ENCODE measurements around the gene ARL10.
A peak's percentile ranks its signal among the peaks of the same experiment; 100 is the strongest.

ARL10 gene

GRCh38 chr5:176389135-176390123 lies 24.1 kb downstream of the ARL10 start:
- peaks cover 28% of the 10 kb centered on the region for H3K36me3 Mint-ChIP-seq (ENCODE audit: low read depth)
- H3K27ac Mint-ChIP-seq = peak overlapping the region; percentile 100
- H3K27me3 Mint-ChIP-seq (ENCODE audit: low read depth) = no peaks in the 10 kb centered on the region
- H3K9me3 Mint-ChIP-seq = no peaks in the 10 kb centered on the region
- peaks cover 22% of the 10 kb centered on the region for H3K4me1 Mint-ChIP-seq (ENCODE audit: low read depth)
- H3K4me3 Mint-ChIP-seq = peak overlapping the region; percentile 98

- H3K36me3 Mint-ChIP-seq (ENCODE audit: low read depth) = peaks cover 19% of the 10 kb centered on the region
- H3K4me3 Mint-ChIP-seq = no peak overlapping the region
Measured at GRCh38 chr5:176391479-176391878, 26.2 kb downstream of the ARL10 start.

GRCh38 chr5:176391999-176392398 lies 26.7 kb downstream of the ARL10 start:
- Mint-ChIP-seq H3K27me3 (ENCODE audit: low read depth) (no peaks in the 10 kb centered on the region), H3K4me1 (ENCODE audit: low read depth) (peaks cover 10% of the 10 kb centered on the region), H3K36me3 (ENCODE audit: low read depth) (peaks cover 20% of the 10 kb centered on the region), H3K9me3 (no peaks in the 10 kb centered on the region), H3K4me3 (no peak overlapping the region), H3K27ac (no peak overlapping the region)

More at GRCh38 chr5:176391479-176391878, 26.2 kb downstream of the ARL10 start:
- H3K4me1 Mint-ChIP-seq (ENCODE audit: low read depth) = peaks cover 15% of the 10 kb centered on the region
- no peak overlapping the region for H3K27ac Mint-ChIP-seq
- H3K27me3 Mint-ChIP-seq (ENCODE audit: low read depth) = no peaks in the 10 kb centered on the region
- H3K9me3 Mint-ChIP-seq = no peaks in the 10 kb centered on the region

GRCh38 chr5:176392526-176392925 lies 27.2 kb downstream of the ARL10 start:
- H3K27ac Mint-ChIP-seq = no peak overlapping the region

GRCh38 chr5:176394096-176394495 lies 28.8 kb downstream of the ARL10 start:
- no peaks in the 10 kb centered on the region for H3K9me3 Mint-ChIP-seq
- peaks cover 22% of the 10 kb centered on the region for H3K36me3 Mint-ChIP-seq (ENCODE audit: low read depth)
- H3K4me3 Mint-ChIP-seq = no peak overlapping the region
- H3K4me1 Mint-ChIP-seq (ENCODE audit: low read depth) = peaks cover 3% of the 10 kb centered on the region
- no peak overlapping the region for H3K27ac Mint-ChIP-seq
- no peaks in the 10 kb centered on the region for H3K27me3 Mint-ChIP-seq (ENCODE audit: low read depth)

More at GRCh38 chr5:176392526-176392925, 27.2 kb downstream of the ARL10 start:
- Mint-ChIP-seq H3K27me3 (ENCODE audit: low read depth) (no peaks in the 10 kb centered on the region), H3K36me3 (ENCODE audit: low read depth) (peaks cover 22% of the 10 kb centered on the region), H3K4me1 (ENCODE audit: low read depth) (peaks cover 5% of the 10 kb centered on the region), H3K9me3 (no peaks in the 10 kb centered on the region), H3K4me3 (no peak overlapping the region)

- Mint-ChIP-seq H3K36me3 (ENCODE audit: low read depth) (peaks cover 22% of the 10 kb centered on the region), H3K27ac (no peak overlapping the region), H3K9me3 (no peaks in the 10 kb centered on the region), H3K4me3 (no peak overlapping the region), H3K27me3 (ENCODE audit: low read depth) (no peaks in the 10 kb centered on the region), H3K4me1 (ENCODE audit: low read depth) (no peaks in the 10 kb centered on the region)
Measured at GRCh38 chr5:176394881-176395675, 29.8 kb downstream of the ARL10 start.

GRCh38 chr5:176396330-176396729 lies 31.0 kb downstream of the ARL10 start:
- no peaks in the 10 kb centered on the region for H3K9me3 Mint-ChIP-seq
- H3K36me3 Mint-ChIP-seq (ENCODE audit: low read depth) = peaks cover 22% of the 10 kb centered on the region
- H3K4me3 Mint-ChIP-seq = no peak overlapping the region
- H3K4me1 Mint-ChIP-seq (ENCODE audit: low read depth) = no peaks in the 10 kb centered on the region
- no peak overlapping the region for H3K27ac Mint-ChIP-seq
- H3K27me3 Mint-ChIP-seq (ENCODE audit: low read depth) = no peaks in the 10 kb centered on the region

- Mint-ChIP-seq H3K27ac (no peak overlapping the region), H3K36me3 (ENCODE audit: low read depth) (peaks cover 17% of the 10 kb centered on the region), H3K27me3 (ENCODE audit: low read depth) (no peaks in the 10 kb centered on the region), H3K9me3 (no peaks in the 10 kb centered on the region), H3K4me3 (no peak overlapping the region), H3K4me1 (ENCODE audit: low read depth) (peaks cover 2% of the 10 kb centered on the region)
Measured at GRCh38 chr5:176397736-176398420, 32.6 kb downstream of the ARL10 start.

GRCh38 chr5:176400382-176401156 lies 35.3 kb downstream of the ARL10 start:
- peaks cover 2% of the 10 kb centered on the region for H3K4me1 Mint-ChIP-seq (ENCODE audit: low read depth)
- H3K27ac Mint-ChIP-seq = no peak overlapping the region
- no peaks in the 10 kb centered on the region for H3K9me3 Mint-ChIP-seq
- H3K4me3 Mint-ChIP-seq = no peak overlapping the region
- H3K27me3 Mint-ChIP-seq (ENCODE audit: low read depth) = no peaks in the 10 kb centered on the region
- peaks cover 11% of the 10 kb centered on the region for H3K36me3 Mint-ChIP-seq (ENCODE audit: low read depth)

GRCh38 chr5:176401281-176402205 lies 36.3 kb downstream of the ARL10 start:
- Mint-ChIP-seq H3K4me3 (no peak overlapping the region), H3K27ac (no peak overlapping the region), H3K27me3 (ENCODE audit: low read depth) (no peaks in the 10 kb centered on the region), H3K4me1 (ENCODE audit: low read depth) (peaks cover 2% of the 10 kb centered on the region), H3K36me3 (ENCODE audit: low read depth) (peaks cover 14% of the 10 kb centered on the region), H3K9me3 (no peaks in the 10 kb centered on the region)

GRCh38 chr5:176405656-176406435 lies 40.6 kb downstream of the ARL10 start:
- Mint-ChIP-seq H3K27me3 (ENCODE audit: low read depth) (no peaks in the 10 kb centered on the region), H3K36me3 (ENCODE audit: low read depth) (peaks cover 10% of the 10 kb centered on the region)

GRCh38 chr5:176406436-176407052 lies 41.3 kb downstream of the ARL10 start:
- Mint-ChIP-seq H3K27me3 (ENCODE audit: low read depth) (no peaks in the 10 kb centered on the region), H3K9me3 (no peaks in the 10 kb centered on the region), H3K4me3 (no peak overlapping the region), H3K27ac (no peak overlapping the region), H3K36me3 (ENCODE audit: low read depth) (peaks cover 11% of the 10 kb centered on the region), H3K4me1 (ENCODE audit: low read depth) (peaks cover 8% of the 10 kb centered on the region)

More at GRCh38 chr5:176405656-176406435, 40.6 kb downstream of the ARL10 start:
- Mint-ChIP-seq H3K9me3 (no peaks in the 10 kb centered on the region), H3K4me1 (ENCODE audit: low read depth) (peaks cover 2% of the 10 kb centered on the region), H3K4me3 (no peak overlapping the region), H3K27ac (no peak overlapping the region)
